Caco-2 (cell line): ENCODE data around the gene ANKRD49. TPM values are rescaled to one million over a fixed set of nuclear protein-coding genes. Genes with fewer than 3 reads are reported as not detected.

Source experiments
- BruUV-seq: library from RNA; stranded (reverse); fragments of 400-500 nt; replicated peaks from 2 replicates; lab custom pipeline; 2021; lab: Mats Ljungman, UMichigan
- CTCF ChIA-PET: fragments of 300-600 bp; sonication (Branson Sonifier 250); formaldehyde crosslinking; loops from one replicate; lab custom pipeline; 2022; ENCODE audit warnings: antibody characterized with exemption; lab: Charles Lee
- POLR2A ChIA-PET: fragments of 300-600 bp; sonication (Branson Sonifier 250); formaldehyde crosslinking; loops from one replicate; lab custom pipeline; 2022; ENCODE audit warnings: antibody characterized with exemption; lab: Charles Lee
- DNase-seq, 2 experiments: peaks; one replicate each; pipeline versions ENCODE4 v3.0.0 to v3.0.0-alpha.2; 2020 to 2022
- H3K27me3 ChIP-seq: replicated peaks from 2 replicates; pipeline ENCODE4 v1.6.0; 2011; ENCODE audit warnings: low read length; ENCODE audit not compliant: control insufficient read depth, insufficient read depth
- H3K36me3 ChIP-seq: 2 replicates; pipeline ENCODE4 v1.5.1; 2011; ENCODE audit warnings: low read length; ENCODE audit not compliant: control insufficient read depth, insufficient read depth
- H3K4me1 ChIP-seq: fragments of 250-450 bp; sonication (Bioruptor Pico); 2 replicates; pipeline ENCODE4 v1.5.1; 2020; ENCODE audit warnings: mild to moderate bottlenecking
- H3K4me3 ChIP-seq: 2 replicates; pipeline ENCODE4 v1.5.1; 2011; ENCODE audit warnings: low read depth, mild to moderate bottlenecking, control low read depth, low read length
- H3K9me3 ChIP-seq: fragments of 250-450 bp; sonication (Bioruptor Pico); 2 replicates; pipeline ENCODE4 v1.5.1; 2020; ENCODE audit warnings: mild to moderate bottlenecking, moderate library complexity
- H3K27ac Mint-ChIP-seq: one replicate; pipeline ENCODE4 v1.8.0; 2022; ENCODE audit warnings: mixed read lengths; ENCODE audit not compliant: unreplicated experiment
- H3K27me3 Mint-ChIP-seq: one replicate; pipeline ENCODE4 v1.8.0; 2022; ENCODE audit warnings: mixed read lengths; ENCODE audit not compliant: insufficient read depth, unreplicated experiment
- H3K36me3 Mint-ChIP-seq: one replicate; pipeline ENCODE4 v1.8.0; 2022; ENCODE audit warnings: mild to moderate bottlenecking, mixed read lengths; ENCODE audit not compliant: insufficient read depth, unreplicated experiment
- H3K4me1 Mint-ChIP-seq: one replicate; pipeline ENCODE4 v1.8.0; 2022; ENCODE audit warnings: low read depth, mixed read lengths; ENCODE audit not compliant: unreplicated experiment
- H3K4me3 Mint-ChIP-seq: one replicate; pipeline ENCODE4 v1.8.0; 2022; ENCODE audit warnings: mild to moderate bottlenecking, moderate library complexity, mixed read lengths; ENCODE audit not compliant: unreplicated experiment
- H3K9me3 Mint-ChIP-seq: one replicate; pipeline ENCODE4 v1.8.0; 2022; ENCODE audit warnings: mixed read lengths; ENCODE audit not compliant: unreplicated experiment
- CTCF ChIP-seq, 2 experiments: fragments of 200-600 bp in 1 of 2; IDR thresholded peaks; 1 replicate in 1 of 2; 2 replicates in 1 of 2; pipeline versions ENCODE4 v1.5.1 to v1.8.0; 2011 to 2022; ENCODE audit warnings: antibody characterized with exemption in 1 of 2, control low read depth in 1 of 2, inconsistent platforms in 1 of 2, low read depth in 1 of 2, low read length in 1 of 2, mild to moderate bottlenecking in 1 of 2, moderate library complexity in 1 of 2; ENCODE audit not compliant: insufficient read depth in 1 of 2, severe bottlenecking in 1 of 2, unreplicated experiment in 1 of 2
- intact Hi-C: fragments of 100-400 bp; cut with micrococcal nuclease; formaldehyde crosslinking; loops from one replicate; pipeline ENCODE4 v1.10.0; 2022; ENCODE audit not compliant: unreplicated experiment
- total RNA-seq: library from RNA; stranded (reverse); gene quantifications from 2 replicates; pipeline ENCODE4 v1.2.3, GENCODE V29; 2022

Gene ANKRD49
- total RNA-seq, 1 experiment from 2014 or later = 29.2 TPM

GRCh38 chr11:94532211-94532610, 38.4 kb downstream of the ANKRD49 start:
- Mint-ChIP-seq H3K36me3 (no peaks in the 10 kb centered on the region), H3K27me3 (no peaks in the 10 kb centered on the region), H3K4me1 (peaks cover 17% of the 10 kb centered on the region), H3K4me3 (no peak overlapping the region), H3K27ac (no peak overlapping the region), H3K9me3 (no peaks in the 10 kb centered on the region)
- CTCF ChIA-PET = interaction anchor here (0.7 to 1.4 kb wide), 2 partner anchors 14 to 482 kb away, joined by 3 to 4 read pairs; no protein-coding TSS in a partner anchor
- no peak for TF ChIP-seq CTCF (IDR thresholded peaks at IDR 0.05; ENCODE audit: insufficient read depth in 1 of 2, low read depth in 1 of 2, low read length in 1 of 2, severe bottlenecking in 1 of 2, unreplicated experiment in 1 of 2)
- DNase-seq = no peak
- Histone ChIP-seq H3K4me3 (no peak overlapping the region), H3K4me1 (peaks cover 8% of the 10 kb centered on the region), H3K27me3 (no peaks in the 10 kb centered on the region), H3K9me3 (no peaks in the 10 kb centered on the region), H3K36me3 (no peaks in the 10 kb centered on the region)
- intact Hi-C loops = no loop called here
- POLR2A ChIA-PET = no interaction called here
- no TSS peak for BruUV-seq

- Mint-ChIP-seq H3K27me3 (no peaks in the 10 kb centered on the region), H3K27ac (no peak overlapping the region), H3K4me1 (peaks cover 17% of the 10 kb centered on the region), H3K4me3 (no peak overlapping the region), H3K36me3 (no peaks in the 10 kb centered on the region), H3K9me3 (no peaks in the 10 kb centered on the region)
- Histone ChIP-seq H3K27me3 (no peaks in the 10 kb centered on the region), H3K4me1 (peaks cover 8% of the 10 kb centered on the region), H3K4me3 (no peak overlapping the region), H3K9me3 (no peaks in the 10 kb centered on the region), H3K36me3 (no peaks in the 10 kb centered on the region)
- intact Hi-C loops = no loop called here
- TF ChIP-seq CTCF (IDR thresholded peaks at IDR 0.05; ENCODE audit: insufficient read depth in 1 of 2, low read depth in 1 of 2, low read length in 1 of 2, severe bottlenecking in 1 of 2, unreplicated experiment in 1 of 2) = no peak
- ChIA-PET CTCF (no interaction called here), POLR2A (no interaction called here)
- no TSS peak for BruUV-seq
- no peak for DNase-seq
These were observed 39.4 kb downstream of the ANKRD49 start for GRCh38 chr11:94533206-94533605.

GRCh38 chr11:94533696-94534630, 40.2 kb downstream of the ANKRD49 start:
- H3K4me3 Mint-ChIP-seq = no peak overlapping the region
- BruUV-seq = no TSS peak
- H3K9me3 ChIP-seq = no peaks in the 10 kb centered on the region
- H3K36me3 Mint-ChIP-seq = no peaks in the 10 kb centered on the region
- ChIA-PET CTCF (no interaction called here), POLR2A (interaction anchor here (0.5 kb wide), 1 partner anchor 345 kb away, joined by 3 read pairs; no protein-coding TSS in a partner anchor)
- H3K4me3 ChIP-seq = no peak overlapping the region
- intact Hi-C loops = no loop called here
- H3K27ac Mint-ChIP-seq = no peak overlapping the region
- peaks cover 8% of the 10 kb centered on the region for H3K4me1 ChIP-seq
- H3K9me3 Mint-ChIP-seq = no peaks in the 10 kb centered on the region
- no peaks in the 10 kb centered on the region for H3K27me3 ChIP-seq
- H3K36me3 ChIP-seq = no peaks in the 10 kb centered on the region
- TF ChIP-seq CTCF (IDR thresholded peaks at IDR 0.05; ENCODE audit: insufficient read depth in 1 of 2, low read depth in 1 of 2, low read length in 1 of 2, severe bottlenecking in 1 of 2, unreplicated experiment in 1 of 2) = no peak
- DNase-seq = no peak
- H3K4me1 Mint-ChIP-seq = peaks cover 17% of the 10 kb centered on the region
- no peaks in the 10 kb centered on the region for H3K27me3 Mint-ChIP-seq
